ENCODE results near the gene NR5A2.

NR5A2 gene

DNA sequence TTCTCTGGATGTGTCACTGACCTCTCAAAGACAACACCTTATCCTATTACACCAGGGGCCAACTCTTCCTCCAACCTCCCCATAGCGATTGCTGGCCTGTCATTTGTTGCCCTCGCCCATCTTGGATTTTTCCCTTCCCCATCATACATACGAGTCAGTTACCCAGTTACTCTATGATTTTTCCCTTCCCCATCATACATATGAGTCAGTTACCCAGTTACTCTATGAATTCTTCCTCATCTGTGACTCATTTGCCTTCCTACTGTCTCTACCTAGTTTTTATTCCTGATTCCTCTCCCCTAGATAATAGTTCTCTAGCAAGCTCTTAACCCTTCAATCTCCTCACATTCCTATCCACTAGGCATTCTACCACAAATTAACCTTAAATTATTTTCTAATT lies 178.8 kb downstream of the NR5A2 start:
- DNase-seq (ENCODE audit: low read depth) = peak; percentile 65

DNA sequence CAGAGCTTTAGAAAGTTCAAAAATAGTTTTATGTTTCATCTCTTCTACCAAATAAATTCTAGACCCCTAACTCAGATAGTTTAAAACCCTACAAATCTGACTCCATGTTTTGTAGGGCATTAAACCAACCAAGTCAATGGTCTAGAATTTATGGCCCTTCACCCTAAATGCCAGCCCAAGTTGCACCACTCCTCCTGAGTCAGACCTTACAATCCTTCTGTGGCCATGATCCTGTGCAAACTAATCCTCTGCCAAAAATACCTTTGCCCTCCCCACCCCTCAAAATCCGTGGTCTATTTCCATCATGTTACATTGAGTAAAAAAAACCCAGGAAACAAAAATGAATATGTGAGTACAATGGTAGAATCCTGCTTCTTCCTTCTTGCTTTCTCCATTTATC lies 179.3 kb downstream of the NR5A2 start:
- no peak for DNase-seq (ENCODE audit: low read depth)

DNA sequence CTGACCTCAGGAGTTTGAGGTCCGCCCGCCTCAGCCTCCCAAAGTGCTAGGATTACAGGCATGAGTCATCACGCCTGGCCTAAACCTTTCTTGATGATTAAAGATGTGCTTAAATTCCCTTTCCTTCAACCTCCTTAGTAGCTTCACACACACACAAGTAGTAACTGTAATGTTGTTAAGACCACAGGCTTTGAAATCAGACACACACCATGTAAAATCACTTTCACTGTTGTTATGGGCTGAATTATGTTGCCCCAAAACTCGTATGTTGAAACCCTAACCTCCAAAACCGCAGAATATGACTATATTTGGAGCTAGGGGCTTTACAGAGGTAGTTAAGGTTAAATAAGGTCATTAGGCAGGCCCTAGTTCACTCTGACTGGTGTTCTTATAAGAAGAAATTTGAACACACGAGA lies 180.2 kb downstream of the NR5A2 start:
- DNase-seq (ENCODE audit: low read depth) = no peak

DNA sequence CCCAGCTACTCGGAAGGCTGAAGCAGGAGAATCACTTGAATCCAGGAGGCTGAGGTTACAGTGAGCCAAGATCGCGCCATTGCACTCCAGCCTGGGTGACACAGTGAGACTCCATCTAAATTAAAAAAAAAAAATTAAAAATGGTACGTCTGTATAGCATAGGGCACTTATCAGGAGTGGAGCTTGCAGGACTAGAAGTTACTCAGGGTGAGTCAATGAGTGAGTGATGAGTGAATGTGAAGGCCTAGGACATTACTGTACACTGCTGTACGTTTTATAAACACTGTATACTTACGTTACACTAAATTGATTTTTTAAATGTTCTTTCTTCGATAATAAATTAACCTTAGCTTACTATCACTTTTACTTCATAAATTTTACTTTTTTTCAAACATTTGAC lies 183.6 kb downstream of the NR5A2 start:
- peak; percentile 55 for DNase-seq (ENCODE audit: low read depth)

DNA sequence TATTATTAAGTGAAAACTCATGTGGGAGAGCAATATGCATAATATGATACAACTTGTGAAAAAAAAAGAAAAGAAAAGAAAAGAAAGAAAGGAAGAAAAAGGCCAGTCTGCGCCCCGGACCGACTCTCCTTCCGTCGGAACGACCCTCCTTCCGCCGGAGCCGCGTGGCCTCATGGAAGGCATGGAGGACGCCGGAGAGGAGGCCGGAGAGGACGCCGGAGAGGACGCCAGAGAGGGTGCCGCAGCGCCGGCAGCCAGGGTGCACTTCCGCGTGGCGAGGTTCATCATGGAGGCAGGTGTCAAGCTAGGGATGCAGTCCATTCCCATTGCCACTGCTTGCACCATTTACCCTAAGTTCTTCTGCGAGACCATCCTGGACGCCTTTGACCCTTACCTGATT lies 185.9 kb downstream of the NR5A2 start:
- no peak for DNase-seq (ENCODE audit: low read depth)

DNA sequence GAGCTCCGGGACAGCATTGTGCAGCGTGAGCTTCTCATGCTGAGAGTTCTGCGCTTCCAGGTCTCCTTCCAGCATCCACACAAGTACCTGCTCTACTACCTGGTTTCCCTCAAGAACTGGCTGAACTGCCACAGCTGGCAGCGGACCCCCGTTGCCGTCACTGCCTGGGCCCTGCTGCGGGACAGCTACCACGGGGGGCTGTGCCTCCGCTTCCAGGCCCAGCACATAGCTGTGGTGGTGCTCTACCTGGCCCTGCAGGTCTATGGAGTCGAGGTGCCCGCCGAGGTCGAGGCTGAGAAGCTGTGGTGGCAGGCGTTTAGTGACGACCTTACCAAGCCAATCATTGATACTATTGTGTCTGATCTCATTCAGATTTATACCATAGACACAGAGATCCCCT lies 186.4 kb downstream of the NR5A2 start:
- DNase-seq (ENCODE audit: low read depth) = no peak

DNA sequence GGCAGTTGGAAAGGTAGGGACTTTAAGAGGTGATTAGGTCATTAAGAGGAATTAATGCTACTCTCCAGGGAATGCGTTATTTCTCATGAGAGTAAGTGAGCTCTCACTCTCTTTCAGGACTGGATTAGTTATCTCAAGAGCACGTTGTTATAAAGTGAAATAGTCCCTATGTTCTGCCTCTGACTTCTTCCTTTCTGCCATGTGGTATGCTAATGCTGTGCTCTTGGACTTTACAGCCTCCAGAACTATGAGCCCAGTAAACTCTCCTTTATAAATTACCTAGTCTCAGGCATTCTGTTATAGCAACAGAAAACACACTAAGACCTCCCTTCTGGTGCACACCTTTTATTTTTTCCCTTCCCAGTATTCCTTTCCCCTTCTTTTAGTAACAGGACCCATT lies 187.8 kb downstream of the NR5A2 start:
- no peak for DNase-seq (ENCODE audit: low read depth)

DNA sequence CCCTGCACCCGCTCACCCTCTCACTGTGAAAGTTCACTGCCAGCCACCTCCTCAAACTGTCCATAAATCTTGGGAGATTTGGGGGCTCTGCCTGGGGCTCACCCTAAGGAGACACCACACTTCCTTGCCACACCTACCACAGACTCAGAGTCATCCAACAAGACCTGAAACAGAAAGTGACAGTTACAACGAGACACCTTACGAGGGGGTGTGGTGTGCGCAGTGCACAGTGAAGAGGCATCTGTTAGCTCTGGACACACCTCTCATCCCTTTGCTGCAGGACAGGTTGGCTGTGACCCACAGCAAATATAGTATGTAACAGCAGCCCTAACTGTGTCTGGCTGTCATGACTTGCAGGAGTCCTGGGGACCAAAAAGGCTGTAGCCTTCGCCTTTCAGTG lies 190.2 kb downstream of the NR5A2 start:
- no peak for DNase-seq (ENCODE audit: low read depth)

DNA sequence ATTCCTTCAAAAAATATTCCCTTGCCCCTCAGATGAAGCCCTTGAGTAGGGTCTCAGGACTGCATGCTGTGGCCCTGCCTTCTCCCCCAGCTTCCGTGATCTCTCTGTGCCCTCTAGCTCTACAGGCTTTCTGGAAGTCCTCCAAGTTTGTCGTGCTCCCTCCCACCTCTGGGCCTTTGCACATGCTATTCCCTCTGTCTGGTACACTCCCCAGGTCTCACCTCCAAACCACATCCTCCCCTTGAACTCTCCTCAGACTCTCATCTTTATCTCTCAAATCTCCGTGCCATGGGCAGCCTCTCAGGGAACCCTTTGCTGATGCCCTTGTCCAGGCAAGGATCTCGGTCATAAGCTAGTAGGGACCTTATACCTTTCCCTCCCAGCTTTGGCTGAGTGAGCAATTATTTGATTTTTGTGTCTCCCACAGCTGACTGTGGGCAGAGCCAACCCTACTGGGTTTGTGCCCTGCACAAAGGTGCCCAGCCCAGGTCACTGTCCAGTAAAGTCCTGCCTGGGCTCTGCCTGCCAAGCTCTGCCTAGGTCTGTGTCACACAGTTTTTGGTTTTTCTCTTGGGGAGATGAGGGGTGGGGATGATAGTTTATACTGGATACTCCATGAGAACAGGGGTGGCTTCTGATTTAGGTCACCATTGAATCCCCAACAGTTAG lies 194.2 kb downstream of the NR5A2 start:
- no peak for DNase-seq (ENCODE audit: low read depth)

DNA sequence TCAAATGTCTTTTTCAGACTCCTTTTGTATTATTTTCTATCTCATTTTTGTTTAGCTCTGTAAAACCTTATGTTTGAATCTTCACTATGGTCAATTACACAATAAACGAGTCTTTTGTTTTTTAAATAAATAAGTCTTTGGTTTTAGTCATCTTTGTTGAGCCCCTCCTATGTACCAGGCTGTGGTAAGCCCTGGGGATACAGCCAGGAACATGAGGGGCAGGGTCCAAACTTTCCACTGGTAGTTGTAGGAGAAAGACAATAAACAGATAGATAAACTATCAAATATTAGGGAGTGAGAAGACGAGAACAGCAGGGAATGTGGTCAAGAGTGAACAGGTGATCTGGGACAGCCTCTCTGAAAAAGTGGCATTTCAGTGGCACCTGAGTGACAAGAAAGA lies 195.7 kb downstream of the NR5A2 start:
- DNase-seq (ENCODE audit: low read depth) = no peak

DNA sequence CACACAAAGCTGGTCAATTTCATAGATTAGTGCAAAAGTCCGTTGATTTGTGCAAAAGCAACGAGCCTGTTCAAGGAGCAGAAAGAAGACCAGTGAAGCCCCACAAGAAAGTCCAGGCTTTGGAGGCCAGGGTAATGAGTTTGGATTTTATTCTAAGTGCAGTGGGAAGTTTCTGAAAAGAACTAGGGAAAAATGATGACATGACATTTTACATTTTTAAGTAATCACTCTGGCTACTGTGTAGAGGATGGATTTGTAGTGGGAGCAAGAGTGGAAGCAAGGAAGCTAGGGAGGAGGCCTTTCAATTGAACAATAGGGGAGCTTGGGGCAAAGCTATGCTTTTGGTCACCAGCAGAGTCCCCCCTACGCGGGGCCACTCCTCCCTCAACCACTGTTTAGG lies 196.1 kb downstream of the NR5A2 start:
- DNase-seq (ENCODE audit: low read depth) = no peak

DNA sequence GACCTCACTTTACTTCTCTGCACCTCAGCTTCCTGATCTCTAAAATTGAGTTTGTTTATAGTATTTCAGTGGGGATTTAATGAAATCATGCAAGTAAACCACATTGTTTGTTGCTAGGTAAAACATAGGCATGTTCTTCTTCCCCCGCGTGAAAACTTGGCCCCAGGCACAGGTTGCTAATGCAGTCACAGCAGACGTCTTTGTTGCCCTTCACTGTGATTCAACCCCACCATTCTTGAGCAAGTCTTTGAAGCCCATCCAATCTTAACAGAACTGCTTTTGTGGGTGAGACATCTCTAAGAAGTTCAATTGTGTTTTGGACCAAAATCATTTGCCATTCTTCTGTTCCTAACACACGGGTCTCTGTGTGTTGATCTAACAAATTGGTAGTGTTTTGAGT lies 196.8 kb downstream of the NR5A2 start:
- no peak for DNase-seq (ENCODE audit: low read depth)

DNA sequence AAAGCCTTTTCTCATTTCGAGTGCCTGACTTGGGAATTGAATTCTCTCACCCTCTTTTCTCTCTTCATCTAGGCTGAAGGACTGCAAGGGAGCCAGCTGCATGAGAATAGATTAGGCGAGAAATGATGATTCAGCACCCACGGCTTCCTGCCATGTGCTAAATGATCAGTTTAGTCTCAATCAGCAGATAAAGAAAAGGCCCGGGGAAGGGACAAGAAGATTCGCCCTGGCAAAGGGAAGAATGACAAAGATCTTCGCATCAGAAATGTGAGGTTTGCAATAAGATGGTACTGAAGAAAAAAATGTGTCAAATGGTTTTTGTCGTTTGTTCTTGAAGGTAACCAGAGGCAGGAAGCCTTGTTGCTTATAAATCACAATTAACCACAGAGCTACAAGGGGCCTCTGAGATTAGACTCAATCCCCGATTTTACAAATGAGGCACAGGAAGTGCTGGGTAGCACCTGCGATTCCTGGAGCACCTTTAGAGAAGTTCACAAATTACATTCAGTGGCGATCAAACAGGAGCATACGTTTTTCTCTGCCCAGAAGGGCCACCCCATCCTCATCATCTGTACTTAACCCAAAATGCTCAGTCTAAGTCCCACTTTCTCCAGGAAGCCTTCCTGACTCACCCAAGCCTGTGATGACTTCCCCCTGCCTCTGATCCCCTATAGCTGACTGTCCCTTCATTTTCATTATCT lies 198.9 kb downstream of the NR5A2 start:
- no peak for DNase-seq (ENCODE audit: low read depth)

DNA sequence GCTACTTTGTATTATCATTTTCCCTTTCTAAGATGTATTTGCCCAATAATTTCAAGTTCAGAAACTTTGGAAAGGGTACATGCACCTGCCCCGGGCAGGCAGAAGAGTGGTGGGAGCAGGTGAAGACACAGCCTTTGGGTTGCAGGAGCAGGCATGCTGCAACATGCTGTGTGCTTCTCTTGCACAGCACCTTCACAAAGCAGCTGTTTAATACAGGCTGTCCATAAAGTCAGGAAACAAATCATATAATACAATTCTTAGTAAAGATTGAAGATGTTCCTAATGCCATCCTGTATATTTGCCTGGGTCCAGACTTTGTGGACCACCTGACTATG lies 199.4 kb downstream of the NR5A2 start:
- no peak for DNase-seq (ENCODE audit: low read depth)

Data from HS-5 (cell line).